GM21786 (cell line): Measurements from ENCODE around the gene CHD6.

Experiments used
- ATAC-seq: cut with Tn5 transposase; IDR thresholded peaks from one replicate; pipeline ENCODE4 v1.9.1; 2021; ENCODE audit not compliant: unreplicated experiment

Gene CHD6

GRCh38 chr20:41373931-41374920 lies 244.0 kb downstream of the CHD6 start:
- no peak for ATAC-seq

GRCh38 chr20:41373251-41373783 lies 244.9 kb downstream of the CHD6 start:
- ATAC-seq, result no peak

- ATAC-seq, result no peak
These were observed 246.8 kb downstream of the CHD6 start for GRCh38 chr20:41371371-41371770.

GRCh38 chr20:41370176-41370575 lies 248.0 kb downstream of the CHD6 start:
- ATAC-seq, result no peak

GRCh38 chr20:41369673-41370072 lies 248.5 kb downstream of the CHD6 start:
- no peak for ATAC-seq

GRCh38 chr20:41367956-41368355 lies 250.2 kb downstream of the CHD6 start:
- no peak for ATAC-seq

GRCh38 chr20:41367393-41367695 lies 250.8 kb downstream of the CHD6 start:
- no peak for ATAC-seq

GRCh38 chr20:41366546-41367392 lies 251.4 kb downstream of the CHD6 start, which contains the start of gene EMILIN3:
Gene EMILIN3 (minus strand): TSS chr20:41366818. CDS start chr20:41366634, 184 bp downstream.
- no peak for ATAC-seq

GRCh38 chr20:41365777-41366545 lies 252.2 kb downstream of the CHD6 start:
- no peak for ATAC-seq

GRCh38 chr20:41364967-41365765 lies 253.0 kb downstream of the CHD6 start:
- ATAC-seq, result no peak

- ATAC-seq, result no peak
These were observed 253.8 kb downstream of the CHD6 start for GRCh38 chr20:41364236-41364855.

- ATAC-seq, result no peak
These were observed 254.6 kb downstream of the CHD6 start for GRCh38 chr20:41363601-41364000.

GRCh38 chr20:41362748-41363140 lies 255.4 kb downstream of the CHD6 start:
- no peak for ATAC-seq

- ATAC-seq, result no peak
These were observed 256.1 kb downstream of the CHD6 start for GRCh38 chr20:41361757-41362747.

- ATAC-seq, result no peak
These were observed 257.1 kb downstream of the CHD6 start for GRCh38 chr20:41360831-41361756.

GRCh38 chr20:41359541-41360011 lies 258.6 kb downstream of the CHD6 start:
- no peak for ATAC-seq

- no peak for ATAC-seq
These were observed 259.5 kb downstream of the CHD6 start for GRCh38 chr20:41358717-41359116.
